SK-N-SH treated with all-trans-retinoic acid at 6 μM for 48 hours (cell line): ENCODE results near the gene TRNT1.

Experiments used
- ATAC-seq: fragments of 200-7000 bp; cut with Tn5 transposase; 3 replicates; pipeline ENCODE4 v1.9.1; 2020; ENCODE audit warnings: mild to moderate bottlenecking, moderate library complexity
- ARNTL ChIP-seq: fragments of 450-650 bp; formaldehyde crosslinking; IDR thresholded peaks from 2 replicates; pipeline ENCODE4 v1.5.0; 2020; ENCODE audit warnings: low read depth, mild to moderate bottlenecking, moderate library complexity, borderline replicate concordance
- BACH2 ChIP-seq: fragments of 250-450 bp; sonication (Bioruptor Pico); IDR thresholded peaks from 2 replicates; pipeline ENCODE4 v1.9.0; 2021; ENCODE audit warnings: mild to moderate bottlenecking, borderline replicate concordance
- CSDC2 ChIP-seq: fragments of 250-450 bp; sonication (Bioruptor Pico); IDR thresholded peaks from 2 replicates; pipeline ENCODE4 v1.5.0; 2020; ENCODE audit warnings: mild to moderate bottlenecking, moderate library complexity
- GLIS3 ChIP-seq: fragments of 250-450 bp; sonication (Bioruptor Pico); IDR thresholded peaks from 2 replicates; pipeline ENCODE4 v1.5.0; 2020; ENCODE audit warnings: mild to moderate bottlenecking, moderate library complexity
- ISL1 ChIP-seq: fragments of 250-450 bp; sonication (Bioruptor Pico); IDR thresholded peaks from 2 replicates; pipeline ENCODE4 v2.1.2; 2022; ENCODE audit warnings: mild to moderate bottlenecking, moderate library complexity
- OSR1 ChIP-seq: fragments of 250-450 bp; sonication (Bioruptor Pico); IDR thresholded peaks from 2 replicates; pipeline ENCODE4 v1.8.0; 2022; ENCODE audit warnings: moderate library complexity, mild to moderate bottlenecking, inconsistent platforms
- PPARA ChIP-seq: fragments of 250-450 bp; sonication (Bioruptor Pico); IDR thresholded peaks from 2 replicates; pipeline ENCODE4 v1.5.0; 2020; ENCODE audit warnings: mild to moderate bottlenecking, borderline replicate concordance
- RARB ChIP-seq: fragments of 250-450 bp; sonication (Bioruptor Pico); IDR thresholded peaks from 2 replicates; pipeline ENCODE4 v1.8.0; 2021; ENCODE audit warnings: mild to moderate bottlenecking, moderate library complexity
- SNAI2 ChIP-seq: fragments of 250-450 bp; sonication (Bioruptor Pico); IDR thresholded peaks from 2 replicates; pipeline ENCODE4 v1.5.0; 2020; ENCODE audit warnings: mild to moderate bottlenecking, moderate library complexity
- TCF4 ChIP-seq: fragments of 250-450 bp; sonication (Bioruptor Pico); IDR thresholded peaks from 2 replicates; pipeline ENCODE4 v1.8.0; 2021; ENCODE audit warnings: mild to moderate bottlenecking, moderate library complexity, borderline replicate concordance
- TOX ChIP-seq: fragments of 250-450 bp; sonication (Bioruptor Pico); IDR thresholded peaks from 2 replicates; pipeline ENCODE4 v1.8.0; 2021; ENCODE audit warnings: mild to moderate bottlenecking, moderate library complexity, borderline replicate concordance
- ZC3H10 ChIP-seq: fragments of 250-450 bp; sonication (Bioruptor Pico); IDR thresholded peaks from 2 replicates; pipeline ENCODE4 v1.5.1; 2021; ENCODE audit warnings: mild to moderate bottlenecking, moderate library complexity
- ZFP3 ChIP-seq: fragments of 250-450 bp; sonication (Bioruptor Pico); IDR thresholded peaks from 2 replicates; pipeline ENCODE4 v1.5.0; 2020; ENCODE audit warnings: mild to moderate bottlenecking, moderate library complexity
- ZFP30 ChIP-seq: fragments of 450-650 bp; formaldehyde crosslinking; IDR thresholded peaks from 2 replicates; pipeline ENCODE4 v1.5.0; 2022; ENCODE audit warnings: mild to moderate bottlenecking, moderate library complexity
- ZNF565 ChIP-seq: fragments of 450-650 bp; formaldehyde crosslinking; conservative IDR thresholded peaks from 2 replicates; pipeline ENCODE4 v1.5.0; 2020; ENCODE audit warnings: low read depth, mild to moderate bottlenecking, moderate library complexity
- ZNF70 ChIP-seq: fragments of 450-650 bp; formaldehyde crosslinking; IDR thresholded peaks from 2 replicates; pipeline ENCODE4 v1.5.0; 2020; ENCODE audit warnings: mild to moderate bottlenecking, moderate library complexity
- ZNF8 ChIP-seq: fragments of 450-650 bp; formaldehyde crosslinking; IDR thresholded peaks from 2 replicates; pipeline ENCODE4 v1.5.0; 2020; ENCODE audit warnings: mild to moderate bottlenecking, moderate library complexity
- TF ChIP-seq, protein P1 (sequence below): fragments of 250-450 bp; sonication (Bioruptor Pico); IDR thresholded peaks from 2 replicates; pipeline ENCODE4 v1.8.0; 2021; ENCODE audit warnings: low read depth, mild to moderate bottlenecking, moderate library complexity, borderline replicate concordance
- TF ChIP-seq, protein P2 (sequence below): fragments of 250-450 bp; sonication (Bioruptor Pico); IDR thresholded peaks from 2 replicates; pipeline ENCODE4 v1.8.0; 2020; ENCODE audit warnings: mild to moderate bottlenecking, moderate library complexity, borderline replicate concordance
- TF ChIP-seq, protein P3 (sequence below): fragments of 250-450 bp; sonication (Bioruptor Pico); IDR thresholded peaks from 2 replicates; pipeline ENCODE4 v1.5.1; 2021; ENCODE audit warnings: mild to moderate bottlenecking, moderate library complexity
- TF ChIP-seq, protein P4 (sequence below): fragments of 250-450 bp; sonication (Bioruptor Pico); IDR thresholded peaks from 2 replicates; pipeline ENCODE4 v1.5.0; 2020; ENCODE audit warnings: mild to moderate bottlenecking, moderate library complexity
- TF ChIP-seq, protein P5 (sequence below): fragments of 250-450 bp; sonication (Bioruptor Pico); IDR thresholded peaks from 2 replicates; pipeline ENCODE4 v1.5.1; 2020; ENCODE audit warnings: low read depth, mild to moderate bottlenecking, moderate library complexity

Gene TRNT1

DNA sequence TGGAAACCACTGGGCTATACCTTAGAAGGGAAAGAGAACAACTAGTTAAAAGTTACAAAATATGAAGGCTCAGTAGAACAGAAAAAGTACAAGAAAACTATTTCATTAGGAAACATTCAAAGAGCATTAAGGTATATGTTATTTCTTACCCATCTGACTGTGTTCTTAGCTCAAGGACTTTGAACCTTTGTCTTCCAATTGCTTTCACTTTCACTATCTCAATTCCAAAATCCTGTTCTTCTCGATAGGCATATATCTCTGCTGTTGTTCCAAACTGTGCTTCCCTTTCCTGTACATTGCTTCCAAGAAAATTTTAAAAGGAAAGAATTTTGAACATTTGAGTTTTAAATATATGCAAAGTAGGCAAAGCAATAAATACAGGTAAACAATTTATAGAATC lies 45.9 kb downstream of the TRNT1 start:
- no peak for ATAC-seq
- TF ChIP-seq OSR1 (CRISPR knock-in tag), result no peak
- TF ChIP-seq ZC3H10, result no peak
- TF ChIP-seq, protein P1, sequence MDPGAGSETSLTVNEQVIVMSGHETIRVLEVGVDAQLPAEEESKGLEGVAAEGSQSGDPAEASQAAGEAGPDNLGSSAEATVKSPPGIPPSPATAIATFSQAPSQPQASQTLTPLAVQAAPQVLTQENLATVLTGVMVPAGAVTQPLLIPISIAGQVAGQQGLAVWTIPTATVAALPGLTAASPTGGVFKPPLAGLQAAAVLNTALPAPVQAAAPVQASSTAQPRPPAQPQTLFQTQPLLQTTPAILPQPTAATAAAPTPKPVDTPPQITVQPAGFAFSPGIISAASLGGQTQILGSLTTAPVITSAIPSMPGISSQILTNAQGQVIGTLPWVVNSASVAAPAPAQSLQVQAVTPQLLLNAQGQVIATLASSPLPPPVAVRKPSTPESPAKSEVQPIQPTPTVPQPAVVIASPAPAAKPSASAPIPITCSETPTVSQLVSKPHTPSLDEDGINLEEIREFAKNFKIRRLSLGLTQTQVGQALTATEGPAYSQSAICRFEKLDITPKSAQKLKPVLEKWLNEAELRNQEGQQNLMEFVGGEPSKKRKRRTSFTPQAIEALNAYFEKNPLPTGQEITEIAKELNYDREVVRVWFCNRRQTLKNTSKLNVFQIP (CRISPR knock-in tag), result no peak
- no peak for TF ChIP-seq ZFP3 (CRISPR knock-in tag)
- TF ChIP-seq BACH2 (CRISPR knock-in tag), result no peak
- TF ChIP-seq, protein P2, sequence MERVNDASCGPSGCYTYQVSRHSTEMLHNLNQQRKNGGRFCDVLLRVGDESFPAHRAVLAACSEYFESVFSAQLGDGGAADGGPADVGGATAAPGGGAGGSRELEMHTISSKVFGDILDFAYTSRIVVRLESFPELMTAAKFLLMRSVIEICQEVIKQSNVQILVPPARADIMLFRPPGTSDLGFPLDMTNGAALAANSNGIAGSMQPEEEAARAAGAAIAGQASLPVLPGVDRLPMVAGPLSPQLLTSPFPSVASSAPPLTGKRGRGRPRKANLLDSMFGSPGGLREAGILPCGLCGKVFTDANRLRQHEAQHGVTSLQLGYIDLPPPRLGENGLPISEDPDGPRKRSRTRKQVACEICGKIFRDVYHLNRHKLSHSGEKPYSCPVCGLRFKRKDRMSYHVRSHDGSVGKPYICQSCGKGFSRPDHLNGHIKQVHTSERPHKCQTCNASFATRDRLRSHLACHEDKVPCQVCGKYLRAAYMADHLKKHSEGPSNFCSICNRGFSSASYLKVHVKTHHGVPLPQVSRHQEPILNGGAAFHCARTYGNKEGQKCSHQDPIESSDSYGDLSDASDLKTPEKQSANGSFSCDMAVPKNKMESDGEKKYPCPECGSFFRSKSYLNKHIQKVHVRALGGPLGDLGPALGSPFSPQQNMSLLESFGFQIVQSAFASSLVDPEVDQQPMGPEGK (CRISPR knock-in tag), result no peak
- TF ChIP-seq, protein P3, sequence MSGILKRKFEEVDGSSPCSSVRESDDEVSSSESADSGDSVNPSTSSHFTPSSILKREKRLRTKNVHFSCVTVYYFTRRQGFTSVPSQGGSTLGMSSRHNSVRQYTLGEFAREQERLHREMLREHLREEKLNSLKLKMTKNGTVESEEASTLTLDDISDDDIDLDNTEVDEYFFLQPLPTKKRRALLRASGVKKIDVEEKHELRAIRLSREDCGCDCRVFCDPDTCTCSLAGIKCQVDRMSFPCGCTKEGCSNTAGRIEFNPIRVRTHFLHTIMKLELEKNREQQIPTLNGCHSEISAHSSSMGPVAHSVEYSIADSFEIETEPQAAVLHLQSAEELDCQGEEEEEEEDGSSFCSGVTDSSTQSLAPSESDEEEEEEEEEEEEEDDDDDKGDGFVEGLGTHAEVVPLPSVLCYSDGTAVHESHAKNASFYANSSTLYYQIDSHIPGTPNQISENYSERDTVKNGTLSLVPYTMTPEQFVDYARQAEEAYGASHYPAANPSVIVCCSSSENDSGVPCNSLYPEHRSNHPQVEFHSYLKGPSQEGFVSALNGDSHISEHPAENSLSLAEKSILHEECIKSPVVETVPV (CRISPR knock-in tag), result no peak
- no peak for TF ChIP-seq RARB
- no peak for TF ChIP-seq ZNF70 (CRISPR knock-in tag)
- no peak for TF ChIP-seq SNAI2

DNA sequence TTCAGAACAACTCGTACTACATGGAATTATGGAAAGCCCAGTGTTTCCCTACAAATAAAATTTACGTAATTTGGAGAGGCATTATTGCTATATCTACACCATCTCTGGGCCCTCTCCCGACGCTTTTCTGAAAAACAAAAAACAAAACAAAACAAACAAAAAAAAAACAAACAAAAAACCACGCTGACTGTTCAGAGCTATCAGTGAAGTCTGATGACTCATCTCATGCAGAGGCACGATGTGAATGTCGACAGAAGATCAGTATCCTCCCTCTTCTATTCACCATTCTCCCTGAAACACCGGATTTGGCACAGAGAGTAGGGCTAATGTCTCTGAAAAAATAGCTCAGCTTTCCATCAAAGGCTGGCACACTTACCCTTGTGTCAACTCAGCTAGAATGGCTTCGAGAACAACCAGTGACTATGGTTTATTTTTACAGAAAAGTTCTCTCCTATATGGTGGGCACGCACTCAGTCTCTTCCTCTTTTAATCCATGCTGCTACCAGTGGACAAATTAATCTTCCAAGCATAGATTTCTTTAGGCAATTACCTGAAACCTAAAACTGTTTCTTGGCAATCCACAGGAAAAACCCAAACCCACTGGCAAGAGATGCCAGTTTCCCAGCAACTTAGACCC lies 51.2 kb downstream of the TRNT1 start:
- ATAC-seq, result no peak
- TF ChIP-seq ARNTL (CRISPR knock-in tag) (no peak), GLIS3 (CRISPR knock-in tag) (no peak), TOX (no peak), ZFP30 (CRISPR knock-in tag) (no peak), ZNF565 (CRISPR knock-in tag) (no peak), CSDC2 (CRISPR knock-in tag) (no peak), SNAI2 (no peak), ZNF8 (CRISPR knock-in tag) (no peak), ISL1 (CRISPR knock-in tag) (no peak)
- TF ChIP-seq, protein P4, sequence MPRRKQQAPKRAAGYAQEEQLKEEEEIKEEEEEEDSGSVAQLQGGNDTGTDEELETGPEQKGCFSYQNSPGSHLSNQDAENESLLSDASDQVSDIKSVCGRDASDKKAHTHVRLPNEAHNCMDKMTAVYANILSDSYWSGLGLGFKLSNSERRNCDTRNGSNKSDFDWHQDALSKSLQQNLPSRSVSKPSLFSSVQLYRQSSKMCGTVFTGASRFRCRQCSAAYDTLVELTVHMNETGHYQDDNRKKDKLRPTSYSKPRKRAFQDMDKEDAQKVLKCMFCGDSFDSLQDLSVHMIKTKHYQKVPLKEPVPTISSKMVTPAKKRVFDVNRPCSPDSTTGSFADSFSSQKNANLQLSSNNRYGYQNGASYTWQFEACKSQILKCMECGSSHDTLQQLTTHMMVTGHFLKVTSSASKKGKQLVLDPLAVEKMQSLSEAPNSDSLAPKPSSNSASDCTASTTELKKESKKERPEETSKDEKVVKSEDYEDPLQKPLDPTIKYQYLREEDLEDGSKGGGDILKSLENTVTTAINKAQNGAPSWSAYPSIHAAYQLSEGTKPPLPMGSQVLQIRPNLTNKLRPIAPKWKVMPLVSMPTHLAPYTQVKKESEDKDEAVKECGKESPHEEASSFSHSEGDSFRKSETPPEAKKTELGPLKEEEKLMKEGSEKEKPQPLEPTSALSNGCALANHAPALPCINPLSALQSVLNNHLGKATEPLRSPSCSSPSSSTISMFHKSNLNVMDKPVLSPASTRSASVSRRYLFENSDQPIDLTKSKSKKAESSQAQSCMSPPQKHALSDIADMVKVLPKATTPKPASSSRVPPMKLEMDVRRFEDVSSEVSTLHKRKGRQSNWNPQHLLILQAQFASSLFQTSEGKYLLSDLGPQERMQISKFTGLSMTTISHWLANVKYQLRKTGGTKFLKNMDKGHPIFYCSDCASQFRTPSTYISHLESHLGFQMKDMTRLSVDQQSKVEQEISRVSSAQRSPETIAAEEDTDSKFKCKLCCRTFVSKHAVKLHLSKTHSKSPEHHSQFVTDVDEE (CRISPR knock-in tag), result no peak
- TF ChIP-seq, protein P3 (CRISPR knock-in tag), result no peak

DNA sequence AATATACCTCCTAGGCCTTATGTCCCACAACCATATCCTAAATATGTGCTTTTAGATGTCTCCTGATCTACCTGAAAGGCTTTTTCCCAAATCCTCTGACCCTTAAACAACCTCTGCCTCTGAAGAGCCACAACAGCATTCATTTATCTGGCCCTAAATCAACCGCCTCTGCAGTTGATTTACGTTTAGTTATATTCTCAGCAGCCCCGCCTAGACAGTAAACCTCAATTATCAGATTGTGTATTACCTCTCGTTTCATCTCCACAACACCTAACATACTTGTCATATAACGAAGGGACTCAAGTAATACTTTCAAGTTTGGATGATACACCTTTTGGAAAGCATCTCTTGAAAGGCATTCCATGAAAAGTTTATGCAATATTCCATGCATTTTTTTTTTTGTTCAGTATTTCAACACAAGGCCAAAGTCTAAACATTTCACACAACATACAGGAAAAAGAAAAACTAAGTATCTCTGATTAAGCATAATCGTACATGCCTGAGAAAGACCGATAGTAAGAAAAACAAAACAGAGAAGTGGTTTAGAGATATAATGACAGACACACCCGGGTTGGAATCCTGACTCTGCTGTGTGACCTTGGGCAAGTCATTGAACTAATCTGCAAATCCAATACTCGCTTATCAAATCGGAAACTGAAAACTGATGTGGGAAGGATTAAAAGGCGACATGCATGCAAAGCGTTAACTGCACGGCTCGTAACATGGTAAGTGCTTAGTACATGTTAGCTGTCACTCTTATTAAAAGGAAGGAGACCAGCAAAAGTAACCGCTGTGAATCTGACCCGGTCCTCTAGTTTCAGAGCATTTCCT lies 52.0 kb downstream of the TRNT1 start:
- no peak for ATAC-seq
- TF ChIP-seq PPARA (CRISPR knock-in tag) (no peak), ISL1 (CRISPR knock-in tag) (no peak), ZFP3 (CRISPR knock-in tag) (no peak), OSR1 (CRISPR knock-in tag) (no peak), TCF4 (CRISPR knock-in tag) (no peak), GLIS3 (CRISPR knock-in tag) (no peak), ARNTL (CRISPR knock-in tag) (no peak), ZFP30 (CRISPR knock-in tag) (no peak), CSDC2 (CRISPR knock-in tag) (no peak), RARB (no peak)
- TF ChIP-seq, protein P5, sequence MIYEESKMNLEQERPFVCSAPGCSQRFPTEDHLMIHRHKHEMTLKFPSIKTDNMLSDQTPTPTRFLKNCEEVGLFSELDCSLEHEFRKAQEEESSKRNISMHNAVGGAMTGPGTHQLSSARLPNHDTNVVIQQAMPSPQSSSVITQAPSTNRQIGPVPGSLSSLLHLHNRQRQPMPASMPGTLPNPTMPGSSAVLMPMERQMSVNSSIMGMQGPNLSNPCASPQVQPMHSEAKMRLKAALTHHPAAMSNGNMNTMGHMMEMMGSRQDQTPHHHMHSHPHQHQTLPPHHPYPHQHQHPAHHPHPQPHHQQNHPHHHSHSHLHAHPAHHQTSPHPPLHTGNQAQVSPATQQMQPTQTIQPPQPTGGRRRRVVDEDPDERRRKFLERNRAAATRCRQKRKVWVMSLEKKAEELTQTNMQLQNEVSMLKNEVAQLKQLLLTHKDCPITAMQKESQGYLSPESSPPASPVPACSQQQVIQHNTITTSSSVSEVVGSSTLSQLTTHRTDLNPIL (CRISPR knock-in tag), result no peak
